Sigmoid colon (tissue), 4 donors: ENCODE data around the gene FAM168A.

Source experiments
- EP300 ChIP-seq, 4 donors: sonication (generic); formaldehyde crosslinking; IDR thresholded peaks; one replicate each; pipeline ENCODE4 v1.6.1; 2017; ENCODE audit warnings: antibody characterized with exemption in 4 of 4
- POLR2A ChIP-seq, 2 donors: fragments of 450-650 bp; IDR thresholded peaks; one replicate each; pipeline ENCODE4 v1.6.1; 2016; ENCODE audit warnings: antibody characterized with exemption in 2 of 2, mild to moderate bottlenecking in 2 of 2, moderate library complexity in 2 of 2
- POLR2AphosphoS5 ChIP-seq, 4 donors: sonication (generic); formaldehyde crosslinking; IDR thresholded peaks; one replicate each; pipeline ENCODE4 v1.6.1; 2017; ENCODE audit warnings: antibody characterized with exemption in 4 of 4
- TF ChIP-seq, protein P1 (sequence below), 4 experiments: fragments of 450-650 bp in 3 of 4; fragments of 200-600 bp in 1 of 4; IDR thresholded peaks; one replicate each; pipeline ENCODE4 v1.5.1; 2016 to 2019; ENCODE audit warnings: antibody characterized with exemption in 4 of 4, mild to moderate bottlenecking in 3 of 4, moderate library complexity in 2 of 4

DNA sequence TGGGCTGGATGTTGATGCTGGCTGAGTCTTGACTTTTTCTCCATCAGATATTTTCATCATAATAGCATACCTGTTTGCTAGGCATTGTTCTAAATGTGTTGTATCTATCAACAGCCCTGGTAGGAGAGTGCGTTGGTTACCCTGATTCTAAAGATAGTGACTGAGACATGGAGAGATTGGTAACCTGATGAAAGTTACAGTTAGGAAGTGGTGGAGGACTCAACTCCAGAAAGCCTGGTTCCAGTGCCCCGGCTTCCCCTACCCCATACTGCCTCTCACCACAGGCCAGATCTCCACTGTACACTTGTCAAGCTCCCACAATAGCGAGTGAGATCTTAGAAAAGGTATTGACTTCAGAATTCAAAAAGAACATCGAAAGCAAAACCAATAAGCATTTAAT is 244.5 kb downstream of the FAM168A start:
- TF ChIP-seq, protein P1, sequence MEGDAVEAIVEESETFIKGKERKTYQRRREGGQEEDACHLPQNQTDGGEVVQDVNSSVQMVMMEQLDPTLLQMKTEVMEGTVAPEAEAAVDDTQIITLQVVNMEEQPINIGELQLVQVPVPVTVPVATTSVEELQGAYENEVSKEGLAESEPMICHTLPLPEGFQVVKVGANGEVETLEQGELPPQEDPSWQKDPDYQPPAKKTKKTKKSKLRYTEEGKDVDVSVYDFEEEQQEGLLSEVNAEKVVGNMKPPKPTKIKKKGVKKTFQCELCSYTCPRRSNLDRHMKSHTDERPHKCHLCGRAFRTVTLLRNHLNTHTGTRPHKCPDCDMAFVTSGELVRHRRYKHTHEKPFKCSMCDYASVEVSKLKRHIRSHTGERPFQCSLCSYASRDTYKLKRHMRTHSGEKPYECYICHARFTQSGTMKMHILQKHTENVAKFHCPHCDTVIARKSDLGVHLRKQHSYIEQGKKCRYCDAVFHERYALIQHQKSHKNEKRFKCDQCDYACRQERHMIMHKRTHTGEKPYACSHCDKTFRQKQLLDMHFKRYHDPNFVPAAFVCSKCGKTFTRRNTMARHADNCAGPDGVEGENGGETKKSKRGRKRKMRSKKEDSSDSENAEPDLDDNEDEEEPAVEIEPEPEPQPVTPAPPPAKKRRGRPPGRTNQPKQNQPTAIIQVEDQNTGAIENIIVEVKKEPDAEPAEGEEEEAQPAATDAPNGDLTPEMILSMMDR (IDR thresholded peaks at IDR 0.05) = no peak
- TF ChIP-seq EP300 (IDR thresholded peaks at IDR 0.05) (no peak), POLR2A (IDR thresholded peaks at IDR 0.05) (no peak), POLR2AphosphoS5 (IDR thresholded peaks at IDR 0.05) (no peak)
